HK-2 (cell line): ENCODE measurements around the gene PPP1R14C.

Source experiments
- DNase-seq: peaks from one replicate; pipeline ENCODE4 v3.0.0-alpha.2; 2018; ENCODE audit not compliant: unreplicated experiment

Gene PPP1R14C

GRCh38 chr6:150271501-150272263 lies 128.8 kb downstream of the PPP1R14C start:
- no peak for DNase-seq

DNA sequence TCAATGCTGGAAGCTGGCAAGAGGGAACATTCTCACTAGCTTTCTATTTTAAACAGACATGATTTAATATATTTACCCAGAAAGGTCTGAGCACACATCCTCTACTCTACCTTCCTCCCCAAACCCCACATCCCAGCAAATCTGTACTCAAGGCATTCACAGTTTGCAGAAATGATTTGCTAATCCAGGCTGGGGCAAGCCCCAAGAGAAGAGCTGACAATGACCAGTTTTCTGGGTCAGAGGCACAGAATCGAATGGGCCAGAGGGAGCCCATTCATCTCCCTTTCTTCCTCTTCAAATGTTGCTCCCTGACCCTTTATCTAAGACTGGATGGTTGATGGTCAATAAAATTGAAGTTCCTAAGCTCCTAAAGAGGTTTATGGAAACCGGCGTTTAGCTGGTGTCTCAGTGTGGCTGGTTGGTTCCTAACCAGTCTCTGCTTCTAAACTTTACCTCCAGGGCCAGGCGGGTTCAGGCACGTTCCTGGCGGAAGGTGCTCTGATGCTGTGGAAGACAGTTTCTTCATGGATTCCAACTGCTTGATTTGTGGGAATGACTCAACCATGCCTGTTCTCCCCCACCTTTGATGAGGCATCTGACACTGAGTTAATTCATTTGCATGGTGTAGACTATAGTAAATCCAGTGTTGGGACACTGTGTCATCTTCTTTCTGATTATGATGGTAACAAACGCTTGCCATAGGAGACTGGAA lies 129.6 kb downstream of the PPP1R14C start:
- no peak for DNase-seq

DNA sequence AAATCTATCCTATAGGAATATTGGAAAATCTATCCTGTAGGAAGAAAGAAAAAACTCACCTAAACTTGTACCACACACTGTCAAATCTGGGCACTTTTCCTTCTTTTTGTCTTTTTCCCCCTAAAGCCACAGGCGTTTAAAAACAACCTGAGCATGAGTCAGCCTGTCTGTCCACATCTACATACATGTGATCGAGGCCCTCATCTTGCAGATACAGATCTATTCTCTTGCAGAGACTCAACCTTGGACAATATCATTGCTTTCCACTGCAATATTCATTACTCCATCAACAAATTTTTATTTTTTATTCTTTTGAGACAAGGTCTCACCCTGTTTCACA lies 130.1 kb downstream of the PPP1R14C start:
- no peak for DNase-seq

- DNase-seq = no peak
These were observed 130.8 kb downstream of the PPP1R14C start for GRCh38 chr6:150273457-150274309.

GRCh38 chr6:150275489-150275888 lies 132.6 kb downstream of the PPP1R14C start:
- DNase-seq = no peak

DNA sequence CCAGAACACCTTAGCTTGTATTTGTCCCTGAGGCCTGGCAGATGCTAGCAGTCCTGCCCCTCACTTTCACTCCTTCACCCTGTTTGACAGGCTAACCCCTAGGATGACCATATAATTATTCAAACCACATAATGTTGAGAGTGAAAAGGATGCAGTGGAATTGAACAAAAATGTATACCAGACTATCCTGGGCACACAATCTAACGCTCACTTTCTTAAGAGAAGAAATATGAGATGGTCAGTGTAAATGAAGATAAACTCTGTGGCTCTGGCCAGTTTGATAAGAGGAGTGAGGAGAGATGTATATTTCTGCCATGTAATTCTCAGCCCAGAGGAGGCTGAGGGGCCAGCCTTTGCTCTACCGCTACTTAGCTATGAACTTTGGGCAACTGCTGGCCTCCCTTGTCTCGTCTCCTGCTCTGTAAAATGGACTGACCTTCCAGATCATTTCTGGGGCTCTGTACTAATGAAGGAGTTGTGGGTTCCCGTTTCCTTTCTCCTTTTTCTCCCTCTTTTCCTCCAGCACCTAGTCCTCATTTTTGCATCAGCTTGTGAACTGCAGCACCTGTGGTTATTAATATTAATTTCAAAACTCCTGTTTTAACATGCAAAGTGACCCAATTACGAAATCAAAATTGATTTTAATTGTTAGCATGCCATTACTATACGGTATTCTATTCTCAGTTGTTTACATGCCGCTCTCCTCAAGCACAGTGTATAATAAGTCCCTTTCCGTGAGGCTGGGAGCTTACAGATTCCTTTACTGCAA lies 133.5 kb downstream of the PPP1R14C start:
- DNase-seq = no peak

DNA sequence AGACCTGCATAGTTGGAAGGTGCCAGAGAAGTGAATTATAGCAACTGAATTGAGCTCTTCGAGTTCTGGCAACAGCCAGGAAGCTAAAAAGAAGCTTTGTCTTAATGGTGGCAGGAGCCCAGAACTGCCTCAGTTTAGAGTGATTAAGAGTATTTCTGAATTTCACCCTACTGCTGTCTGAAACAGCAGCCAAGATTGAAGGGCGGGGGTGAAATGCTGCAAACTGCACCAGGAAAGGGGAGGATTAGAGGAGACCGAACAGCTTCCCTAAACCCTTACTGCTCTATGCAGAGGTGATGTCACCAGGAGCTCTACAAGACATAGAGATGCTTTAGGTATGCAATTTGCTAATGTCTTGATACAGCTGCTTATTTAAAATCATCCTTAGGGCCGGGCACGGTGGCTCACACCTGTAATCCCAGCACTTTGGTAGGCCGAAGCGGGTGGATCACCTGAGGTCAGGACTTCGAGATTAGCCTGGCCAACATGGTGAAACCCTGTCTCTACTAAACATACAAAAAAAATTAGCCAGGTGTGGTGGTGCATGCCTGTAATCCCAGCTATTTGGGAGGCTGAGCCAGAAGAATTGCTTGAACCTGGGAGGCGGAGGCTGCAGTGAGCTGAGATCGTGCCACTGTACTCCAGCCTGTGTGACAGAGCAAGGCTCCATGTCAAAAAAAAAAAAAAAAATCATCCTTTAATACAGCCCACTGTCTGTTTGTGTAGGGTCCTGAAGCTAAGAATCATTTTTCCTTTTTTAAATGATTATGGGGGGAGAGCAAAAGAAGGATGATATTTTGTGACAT lies 134.3 kb downstream of the PPP1R14C start:
- DNase-seq = no peak

GRCh38 chr6:150279533-150279932 lies 136.7 kb downstream of the PPP1R14C start:
- no peak for DNase-seq

DNA sequence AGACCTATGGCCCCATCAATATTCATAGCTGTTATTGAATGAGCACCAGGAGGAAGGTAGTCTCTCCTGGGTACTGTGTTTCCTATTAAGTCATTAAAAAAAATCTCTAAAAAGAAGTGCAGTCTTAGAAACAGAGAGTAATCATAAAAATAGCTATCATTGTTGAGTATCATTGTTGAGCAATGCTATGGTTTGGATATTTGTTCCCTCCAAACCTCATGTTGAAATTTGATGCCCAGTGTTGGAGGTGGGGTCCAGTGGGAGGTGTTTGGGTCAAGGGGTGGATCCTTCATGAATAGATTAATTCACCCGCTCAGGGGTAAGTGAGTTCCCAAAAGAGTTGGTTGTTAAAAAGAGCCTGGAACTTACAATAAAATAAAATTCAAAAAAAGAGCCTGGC lies 137.9 kb downstream of the PPP1R14C start:
- DNase-seq = no peak

GRCh38 chr6:150281767-150282166 lies 138.9 kb downstream of the PPP1R14C start:
- no peak for DNase-seq

- DNase-seq = no peak
These were observed 140.0 kb downstream of the PPP1R14C start for GRCh38 chr6:150282806-150283205.

DNA sequence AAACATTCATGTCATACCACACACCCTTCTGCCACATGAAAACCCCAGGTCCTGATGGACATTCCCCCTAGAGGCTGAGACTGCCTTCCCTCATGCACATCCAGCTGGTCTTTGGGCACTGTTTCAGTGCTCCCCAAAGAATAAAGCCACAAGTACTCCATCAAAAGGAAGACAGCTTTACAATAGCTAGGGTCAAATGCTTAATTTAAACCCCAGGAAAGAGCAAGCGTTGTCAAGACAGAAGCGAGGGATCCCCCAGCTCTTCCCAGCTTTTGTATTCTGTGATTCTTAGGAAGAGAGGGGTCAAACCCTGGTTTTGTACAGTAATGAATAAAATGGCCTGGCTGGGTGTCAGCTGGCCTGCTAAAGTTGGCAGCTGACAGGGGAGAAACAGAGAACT lies 143.6 kb downstream of the PPP1R14C start:
- no peak for DNase-seq

DNA sequence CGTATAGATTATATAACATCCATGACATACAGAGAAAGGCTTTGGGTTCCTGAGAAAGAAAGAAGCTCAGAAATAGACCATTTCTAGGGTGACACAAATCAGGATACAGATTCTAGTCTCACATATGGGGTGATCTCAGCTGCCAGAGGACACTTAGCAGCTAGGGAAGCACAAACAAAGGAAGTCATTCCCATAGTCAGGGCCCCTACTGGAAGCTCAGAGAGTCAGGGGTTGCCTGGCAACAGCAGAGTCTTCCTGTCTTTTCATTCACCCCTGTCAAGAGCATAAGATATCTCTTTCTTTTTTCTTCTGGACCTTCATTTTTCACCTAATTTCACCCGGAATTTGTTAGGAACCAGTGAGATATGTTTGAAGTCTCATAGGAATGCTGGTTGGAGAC lies 144.1 kb downstream of the PPP1R14C start:
- no peak for DNase-seq

DNA sequence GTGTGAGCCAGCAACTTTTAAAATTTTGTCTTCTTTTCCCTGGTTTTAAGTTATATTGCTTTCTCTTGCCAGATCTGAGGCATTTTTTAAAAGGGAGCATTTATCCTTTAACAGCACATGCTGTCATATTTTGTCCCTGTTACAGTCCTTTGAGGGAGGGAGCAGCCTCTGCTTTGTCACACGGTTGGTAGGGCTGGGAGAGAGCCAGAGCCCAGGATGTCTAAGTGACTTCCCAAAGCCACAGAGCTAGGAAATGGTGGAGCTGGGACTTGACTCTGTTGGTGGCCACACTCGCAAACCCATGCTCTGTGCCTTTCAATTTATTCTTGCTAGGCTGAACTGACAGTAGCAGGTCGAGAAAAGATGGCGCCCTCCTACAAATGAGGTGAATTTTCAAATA lies 145.6 kb downstream of the PPP1R14C start:
- no peak for DNase-seq

- DNase-seq = no peak
These were observed 146.7 kb downstream of the PPP1R14C start for GRCh38 chr6:150289454-150290071.

- DNase-seq = no peak
These were observed 147.6 kb downstream of the PPP1R14C start for GRCh38 chr6:150290429-150290828.

DNA sequence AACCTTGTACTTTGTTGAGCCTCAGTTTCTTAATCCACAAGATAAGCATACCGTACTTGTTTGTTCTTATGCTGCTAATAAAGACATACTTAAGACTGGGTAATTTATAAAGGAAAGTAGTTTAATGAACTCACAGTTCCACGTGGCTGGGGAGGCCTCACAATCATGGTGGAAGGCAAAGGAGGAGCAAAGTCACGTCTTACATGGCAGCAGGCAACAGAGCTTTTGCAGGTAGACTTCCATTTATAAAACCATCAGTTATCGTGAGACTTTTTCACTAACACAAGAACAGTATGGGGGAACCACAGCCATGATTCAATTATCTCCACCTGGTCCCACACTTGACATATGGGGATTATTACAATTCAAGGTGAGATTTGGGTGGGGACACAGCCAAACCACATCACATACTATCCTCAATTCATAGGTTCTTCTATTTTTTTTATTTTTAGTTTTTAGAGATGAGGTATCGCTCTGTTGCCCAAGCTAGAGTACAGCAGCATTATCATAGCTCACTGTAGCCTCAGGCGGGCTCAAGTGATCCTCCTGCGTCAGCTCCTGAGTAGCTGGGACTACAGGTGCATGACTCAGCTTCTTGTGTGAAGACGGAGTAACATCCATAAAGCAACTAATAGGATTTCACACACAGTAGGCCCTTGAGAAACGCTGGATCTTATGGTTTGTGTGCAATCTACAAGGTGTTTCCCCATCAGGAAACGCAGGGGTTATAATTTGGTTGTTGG lies 149.3 kb downstream of the PPP1R14C start:
- no peak for DNase-seq

- no peak for DNase-seq
These were observed 150.2 kb downstream of the PPP1R14C start for GRCh38 chr6:150293019-150293418.

DNA sequence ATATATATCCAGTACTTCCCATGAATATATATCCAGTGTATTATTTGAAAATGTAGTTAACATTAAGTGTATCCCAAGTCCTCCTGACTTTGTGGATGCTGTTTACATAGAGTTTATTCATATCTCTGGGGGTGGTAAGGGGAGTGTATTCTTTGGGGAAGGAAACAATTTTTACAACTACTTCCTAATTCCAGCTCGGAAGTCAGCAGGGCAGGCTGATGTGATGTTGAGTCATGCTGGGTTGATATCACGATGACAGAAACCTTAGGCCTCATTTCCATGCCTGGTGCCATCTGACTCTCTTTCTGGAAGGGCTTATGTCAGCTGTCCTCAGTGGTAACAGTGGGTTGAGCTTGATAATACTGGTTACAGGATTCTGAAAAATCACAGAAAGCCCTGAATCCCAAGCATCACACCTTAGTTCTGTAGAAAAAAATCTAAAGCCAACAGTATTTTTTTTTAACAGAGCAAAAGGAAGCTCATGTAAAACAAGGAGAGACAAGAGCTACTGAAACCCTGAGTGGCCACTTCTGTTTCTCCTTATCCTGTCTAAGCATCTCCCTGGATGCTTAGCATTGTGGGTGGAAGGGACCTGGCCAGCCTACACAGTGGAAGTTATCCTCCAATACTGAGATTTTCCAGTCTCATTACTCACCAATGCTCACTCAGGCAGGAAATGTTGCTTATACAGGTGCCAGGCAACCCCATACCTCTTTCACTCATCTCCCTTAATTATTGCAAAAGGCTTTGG lies 150.8 kb downstream of the PPP1R14C start:
- DNase-seq = no peak
